ENCODE results near the gene FAH.

The FAH gene

DNA sequence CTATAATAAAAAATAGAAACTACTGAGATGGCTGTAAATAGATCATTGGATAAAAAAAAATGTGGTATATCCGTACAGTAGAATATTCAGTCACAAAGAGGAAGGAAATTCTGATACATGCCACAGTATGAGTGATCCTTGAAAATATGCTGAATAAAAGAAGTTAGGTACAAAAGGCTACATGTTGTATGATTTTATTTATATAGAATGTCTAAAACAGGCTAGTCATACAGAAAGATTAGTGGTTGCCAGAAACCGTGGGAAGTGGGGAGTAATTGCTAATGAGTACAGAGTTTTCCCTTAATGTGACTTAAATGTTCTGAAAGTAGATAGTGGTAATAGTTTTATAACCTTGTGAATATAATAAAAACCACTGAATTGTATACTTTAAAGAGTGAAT lies 24.9 kb upstream of the FAH start:
- no peak overlapping the region for H3K4me3 ChIP-seq (ENCODE audit: low read length)
- DNase-seq (ENCODE audit: low read depth), result no peak
- TF ChIP-seq, protein P1, sequence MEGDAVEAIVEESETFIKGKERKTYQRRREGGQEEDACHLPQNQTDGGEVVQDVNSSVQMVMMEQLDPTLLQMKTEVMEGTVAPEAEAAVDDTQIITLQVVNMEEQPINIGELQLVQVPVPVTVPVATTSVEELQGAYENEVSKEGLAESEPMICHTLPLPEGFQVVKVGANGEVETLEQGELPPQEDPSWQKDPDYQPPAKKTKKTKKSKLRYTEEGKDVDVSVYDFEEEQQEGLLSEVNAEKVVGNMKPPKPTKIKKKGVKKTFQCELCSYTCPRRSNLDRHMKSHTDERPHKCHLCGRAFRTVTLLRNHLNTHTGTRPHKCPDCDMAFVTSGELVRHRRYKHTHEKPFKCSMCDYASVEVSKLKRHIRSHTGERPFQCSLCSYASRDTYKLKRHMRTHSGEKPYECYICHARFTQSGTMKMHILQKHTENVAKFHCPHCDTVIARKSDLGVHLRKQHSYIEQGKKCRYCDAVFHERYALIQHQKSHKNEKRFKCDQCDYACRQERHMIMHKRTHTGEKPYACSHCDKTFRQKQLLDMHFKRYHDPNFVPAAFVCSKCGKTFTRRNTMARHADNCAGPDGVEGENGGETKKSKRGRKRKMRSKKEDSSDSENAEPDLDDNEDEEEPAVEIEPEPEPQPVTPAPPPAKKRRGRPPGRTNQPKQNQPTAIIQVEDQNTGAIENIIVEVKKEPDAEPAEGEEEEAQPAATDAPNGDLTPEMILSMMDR (conservative IDR thresholded peaks at IDR 0.05; ENCODE audit: low read length), result no peak

DNA sequence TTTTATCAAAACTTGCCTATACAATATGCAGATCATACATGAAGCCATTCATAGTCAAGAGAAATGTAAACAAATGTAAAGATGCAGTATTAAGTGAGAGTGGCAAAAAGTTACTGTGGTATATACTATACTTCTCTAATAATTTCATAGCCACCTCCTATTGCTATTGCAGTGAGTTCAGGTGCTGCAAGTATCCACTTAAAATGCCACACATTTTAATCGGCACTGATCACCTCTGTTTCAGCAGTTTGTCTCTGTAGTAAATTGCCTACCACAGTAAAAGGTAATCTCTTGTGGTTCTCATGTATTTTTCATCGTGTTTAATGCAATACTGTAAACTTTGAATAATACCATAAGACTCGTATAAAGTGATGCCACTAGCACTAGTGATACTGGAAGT lies 20.4 kb upstream of the FAH start:
- TF ChIP-seq, protein P1 (conservative IDR thresholded peaks at IDR 0.05; ENCODE audit: low read length), result no peak
- H3K4me3 ChIP-seq (ENCODE audit: low read length), result no peak overlapping the region
- DNase-seq (ENCODE audit: low read depth), result no peak

DNA sequence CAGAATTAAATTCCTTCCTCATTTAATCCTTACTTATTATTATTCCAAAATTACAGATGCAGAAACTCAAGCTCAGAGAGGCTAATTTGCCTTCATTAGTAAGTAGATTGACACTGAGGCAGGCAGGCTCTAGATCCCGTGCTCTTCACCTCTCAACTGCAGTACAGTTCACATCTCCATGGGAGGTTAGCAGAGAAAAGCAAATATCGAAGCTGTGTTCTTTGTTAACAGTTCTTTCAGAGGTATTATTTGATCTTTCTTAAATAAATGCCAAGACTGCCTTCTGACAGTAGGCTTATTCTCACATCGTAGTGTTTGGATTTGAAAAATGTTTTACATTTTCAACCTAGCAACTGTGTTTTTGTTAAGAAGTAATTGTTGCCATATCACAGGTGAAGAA lies 15.9 kb upstream of the FAH start:
- no peak overlapping the region for H3K4me3 ChIP-seq (ENCODE audit: low read length)
- TF ChIP-seq, protein P1 (conservative IDR thresholded peaks at IDR 0.05; ENCODE audit: low read length), result no peak
- DNase-seq (ENCODE audit: low read depth), result no peak

DNA sequence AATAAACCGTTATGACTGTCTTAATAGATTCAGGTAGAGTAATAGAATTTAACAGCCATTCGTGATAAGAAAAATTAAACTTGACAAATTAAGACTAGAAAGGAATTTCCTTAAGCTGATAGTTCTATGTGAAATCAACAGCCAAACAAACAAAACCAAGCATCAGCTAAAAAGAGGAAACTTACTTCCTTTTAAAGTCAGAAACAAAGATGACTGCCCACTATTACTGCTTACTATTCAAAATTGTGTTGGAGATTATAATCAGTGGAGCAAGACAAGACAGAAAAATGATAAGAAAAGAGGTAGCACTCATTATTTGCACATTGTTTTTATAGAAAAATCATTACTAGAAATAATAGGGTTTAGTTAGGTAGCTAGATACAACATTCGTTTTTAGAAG lies 13.8 kb upstream of the FAH start:
- TF ChIP-seq, protein P1 (conservative IDR thresholded peaks at IDR 0.05; ENCODE audit: low read length), result no peak
- no peak for DNase-seq (ENCODE audit: low read depth)
- H3K4me3 ChIP-seq (ENCODE audit: low read length), result no peak overlapping the region

DNA sequence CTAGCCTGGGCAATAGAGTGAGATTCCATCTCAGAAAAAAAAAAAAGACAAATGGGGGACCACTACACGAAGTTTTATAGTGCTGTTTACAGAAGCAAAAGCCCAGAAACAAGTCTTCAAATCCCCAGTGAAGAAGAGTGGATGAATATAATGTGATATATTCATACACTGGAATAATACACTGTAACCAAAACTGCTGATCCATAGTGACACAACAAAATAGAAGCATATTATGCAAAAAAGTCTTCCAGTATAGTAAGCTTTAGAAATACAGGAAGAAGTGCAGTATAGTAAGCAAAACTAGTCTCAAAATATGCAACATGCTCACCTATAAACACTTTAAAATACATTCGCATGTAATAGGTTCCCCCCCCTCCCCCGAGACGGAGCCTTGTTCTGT lies 11.9 kb upstream of the FAH start:
- no peak overlapping the region for H3K4me3 ChIP-seq (ENCODE audit: low read length)
- TF ChIP-seq, protein P1 (conservative IDR thresholded peaks at IDR 0.05; ENCODE audit: low read length), result no peak
- DNase-seq (ENCODE audit: low read depth), result no peak

DNA sequence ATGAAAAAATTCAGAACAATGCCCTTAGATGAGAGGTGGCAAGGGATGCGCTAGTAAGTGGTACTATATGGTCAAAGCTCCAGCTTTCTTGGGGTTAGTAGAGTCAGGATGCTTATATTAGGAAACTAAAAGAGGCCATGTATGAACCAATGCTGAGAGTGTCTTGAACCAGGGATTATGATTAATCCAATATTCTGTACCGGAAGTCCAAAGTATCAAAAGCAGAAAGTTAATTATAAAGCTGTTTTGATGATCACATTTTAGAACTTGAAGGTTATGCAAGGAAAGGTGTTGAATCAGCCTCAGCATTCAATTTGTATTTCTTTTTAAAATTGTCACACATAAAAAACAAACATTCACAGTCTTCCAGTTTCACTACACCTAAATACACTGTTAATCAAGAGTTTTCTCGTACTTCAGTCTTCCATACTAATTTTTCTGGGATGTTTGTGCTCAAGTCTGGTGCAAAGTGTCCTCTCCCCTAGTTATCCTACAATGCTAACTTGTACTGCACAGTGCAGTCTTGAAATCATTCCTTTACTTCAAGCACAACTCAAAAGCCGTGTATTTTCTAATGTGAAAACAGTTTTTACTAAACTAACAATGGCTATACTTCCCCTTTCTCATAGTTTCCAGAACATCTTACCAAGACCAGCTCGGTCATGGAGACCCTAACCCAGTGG lies 10.7 kb upstream of the FAH start:
- H3K4me3 ChIP-seq (ENCODE audit: low read length), result no peak overlapping the region
- TF ChIP-seq, protein P1 (conservative IDR thresholded peaks at IDR 0.05; ENCODE audit: low read length), result no peak
- DNase-seq (ENCODE audit: low read depth), result no peak

DNA sequence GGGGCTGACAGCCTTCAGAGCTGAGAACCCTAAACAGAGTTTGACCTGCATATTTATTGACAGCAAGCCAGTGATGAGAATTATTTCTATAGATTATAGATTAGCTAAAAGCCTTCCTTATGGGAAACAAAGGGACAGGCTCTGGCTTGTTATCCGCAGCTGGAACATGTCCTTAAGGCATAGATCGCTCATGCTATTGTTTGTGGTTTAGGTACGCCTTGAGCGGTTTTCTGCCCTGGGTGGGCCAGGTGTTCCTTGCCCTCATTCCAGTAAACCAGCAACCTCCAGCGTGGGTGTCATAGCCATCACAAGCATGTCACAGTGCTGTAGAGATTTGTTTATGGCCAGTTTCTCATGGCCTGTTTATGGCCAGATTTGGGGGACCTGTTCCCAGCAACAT lies 10.2 kb upstream of the FAH start:
- DNase-seq (ENCODE audit: low read depth), result no peak
- TF ChIP-seq, protein P1 (conservative IDR thresholded peaks at IDR 0.05; ENCODE audit: low read length), result no peak
- H3K4me3 ChIP-seq (ENCODE audit: low read length), result no peak overlapping the region
